Measurements from ENCODE around the gene UBE2D3. TPM values are rescaled to one million over a fixed set of nuclear protein-coding genes. Genes with fewer than 3 reads are reported as not detected.
"Not testable (repeated sequence)": the region's sequence is repeated elsewhere in the genome, so short reads cannot be mapped to it uniquely, and the experiment has no call there.

The UBE2D3 gene
- total RNA-seq, 1 donor from 2014 or later = 227 TPM

- no peak for DNase-seq
Observed at GRCh38 chr4:102829803-102830202, 2.5 kb upstream of the UBE2D3 start.

- DNase-seq = no peak
Observed at GRCh38 chr4:102828497-102828808, 1.1 kb upstream of the UBE2D3 start.

GRCh38 chr4:102827674-102828496 is 534 bp upstream of the UBE2D3 start:
- peak; percentile 100 for DNase-seq

GRCh38 chr4:102826105-102826889 is 1.1 kb downstream of the UBE2D3 start:
- peak; percentile 52 for DNase-seq

- DNase-seq = peak; percentile 81
Observed at GRCh38 chr4:102825261-102826091, 1.9 kb downstream of the UBE2D3 start.

GRCh38 chr4:102824398-102824797 is 3.0 kb downstream of the UBE2D3 start:
- DNase-seq = no peak

GRCh38 chr4:102823897-102824296 is 3.5 kb downstream of the UBE2D3 start:
- DNase-seq = no peak

- DNase-seq = no peak
Observed at GRCh38 chr4:102823464-102823863, 3.9 kb downstream of the UBE2D3 start.

GRCh38 chr4:102819588-102820365 is 7.6 kb downstream of the UBE2D3 start:
- no peak for DNase-seq

- DNase-seq = not testable (repeated sequence)
Observed at GRCh38 chr4:102819100-102819499, 8.3 kb downstream of the UBE2D3 start.

GRCh38 chr4:102817613-102818268 is 9.6 kb downstream of the UBE2D3 start:
- no peak for DNase-seq

GRCh38 chr4:102817021-102817605 is 10.2 kb downstream of the UBE2D3 start:
- no peak for DNase-seq

GRCh38 chr4:102815981-102816380 is 11.4 kb downstream of the UBE2D3 start:
- DNase-seq = no peak

- DNase-seq = no peak
Observed at GRCh38 chr4:102809691-102810090, 17.7 kb downstream of the UBE2D3 start.

- no peak for DNase-seq
Observed at GRCh38 chr4:102809190-102809589, 18.2 kb downstream of the UBE2D3 start.

- DNase-seq = no peak
Observed at GRCh38 chr4:102808009-102808408, 19.3 kb downstream of the UBE2D3 start.

- no peak for DNase-seq
Observed at GRCh38 chr4:102807345-102807744, 20.0 kb downstream of the UBE2D3 start.

- DNase-seq = no peak
Observed at GRCh38 chr4:102799816-102800215, 27.5 kb downstream of the UBE2D3 start.

- DNase-seq = no peak
Observed at GRCh38 chr4:102794999-102795398, 32.4 kb downstream of the UBE2D3 start.

GRCh38 chr4:102792361-102792936 is 34.9 kb downstream of the UBE2D3 start:
- DNase-seq = no peak

Data from skin of body (tissue), 2 donors.